Liver (tissue), 9 donors: Measurements from ENCODE around the gene CHCHD1. TPM values are rescaled to one million over a fixed set of nuclear protein-coding genes. Genes with fewer than 3 reads are reported as not detected.

Experiments
- DNase-seq: peaks from one replicate; pipeline ENCODE4 v3.0.0-alpha.2; 2017; ENCODE audit warnings: low spot score
- H3K27ac ChIP-seq, 2 donors: one replicate each; pipeline ENCODE4 v1.7.0; 2013; ENCODE audit warnings: inconsistent platforms in 2 of 2, low read length in 2 of 2, control low read depth in 1 of 2, low read depth in 1 of 2, mild to moderate bottlenecking in 1 of 2
- H3K27me3 ChIP-seq, 4 donors: one replicate each; pipeline versions ENCODE4 v1.6.1 to v1.7.0; 2013; ENCODE audit warnings: low read length in 3 of 4, inconsistent platforms in 1 of 4, mild to moderate bottlenecking in 1 of 4, moderate library complexity in 1 of 4; ENCODE audit not compliant: control insufficient read depth in 4 of 4, insufficient read depth in 4 of 4
- H3K36me3 ChIP-seq, 4 donors: one replicate each; pipeline versions ENCODE4 v1.6.1 to v1.7.0; 2013; ENCODE audit warnings: low read length in 3 of 4, mild to moderate bottlenecking in 3 of 4, low read depth in 1 of 4, moderate library complexity in 1 of 4; ENCODE audit not compliant: control insufficient read depth in 4 of 4, insufficient read depth in 3 of 4
- H3K4me1 ChIP-seq, 4 donors: one replicate each; pipeline versions ENCODE4 v1.6.1 to v1.7.0; 2013; ENCODE audit warnings: low read length in 3 of 4, mild to moderate bottlenecking in 3 of 4, moderate library complexity in 1 of 4; ENCODE audit not compliant: control insufficient read depth in 4 of 4, insufficient read depth in 4 of 4
- H3K4me3 ChIP-seq, 3 donors: one replicate each; pipeline versions ENCODE4 v1.6.1 to v1.7.0; 2013; ENCODE audit warnings: low read length in 3 of 3, control low read depth in 1 of 3, low read depth in 1 of 3, mild to moderate bottlenecking in 1 of 3
- H3K9ac ChIP-seq, 2 donors: one replicate each; pipeline ENCODE4 v1.7.0; 2013; ENCODE audit warnings: low read length in 2 of 2, mild to moderate bottlenecking in 2 of 2, moderate library complexity in 2 of 2, control low read depth in 1 of 2, low read depth in 1 of 2
- H3K9me3 ChIP-seq, 4 donors: one replicate each; pipeline versions ENCODE4 v1.6.1 to v1.7.0; 2013; ENCODE audit warnings: low read length in 3 of 4; ENCODE audit not compliant: control insufficient read depth in 4 of 4
- ATF3 ChIP-seq: IDR thresholded peaks from 2 replicates; pipeline ENCODE4 v1.6.1; 2016; ENCODE audit warnings: antibody characterized with exemption
- CTCF ChIP-seq: fragments of 150-350 bp; IDR thresholded peaks from 2 replicates; pipeline ENCODE4 v1.5.1; 2017; ENCODE audit warnings: improper control_type of control experiment, low read depth, low read length; ENCODE audit not compliant: missing input control
- EGR1 ChIP-seq, 2 donors: IDR thresholded peaks; 2 replicates each; pipeline ENCODE4 v1.6.1; 2016 to 2018; ENCODE audit warnings: antibody characterized with exemption in 2 of 2, low read depth in 2 of 2
- FOXA1 ChIP-seq: IDR thresholded peaks from 2 replicates; pipeline ENCODE4 v1.6.1; 2016; ENCODE audit warnings: antibody characterized with exemption
- FOXA2 ChIP-seq: IDR thresholded peaks from 2 replicates; pipeline ENCODE4 v1.6.1; 2016; ENCODE audit warnings: antibody characterized with exemption
- GABPA ChIP-seq, 2 donors: IDR thresholded peaks in 1 of 2; conservative IDR thresholded peaks in 1 of 2; 2 replicates each; pipeline ENCODE4 v1.6.1; 2016; ENCODE audit warnings: antibody characterized with exemption in 2 of 2, mild to moderate bottlenecking in 1 of 2, moderate library complexity in 1 of 2
- HNF4A ChIP-seq, 2 donors: conservative IDR thresholded peaks; 2 replicates each; pipeline ENCODE4 v1.6.1; 2016; ENCODE audit warnings: antibody characterized with exemption in 2 of 2, mild to moderate bottlenecking in 2 of 2
- HNF4G ChIP-seq: IDR thresholded peaks from 2 replicates; pipeline ENCODE4 v1.6.1; 2016; ENCODE audit warnings: antibody characterized with exemption
- JUND ChIP-seq, 2 donors: IDR thresholded peaks; 2 replicates each; pipeline ENCODE4 v1.6.1; 2016; ENCODE audit warnings: antibody characterized with exemption in 2 of 2
- NR2F2 ChIP-seq: IDR thresholded peaks from 2 replicates; pipeline ENCODE4 v1.6.1; 2016; ENCODE audit warnings: antibody characterized with exemption
- RAD21 ChIP-seq, 2 donors: IDR thresholded peaks; 2 replicates each; pipeline ENCODE4 v1.6.1; 2016; ENCODE audit warnings: antibody characterized with exemption in 2 of 2, mild to moderate bottlenecking in 2 of 2
- RXRA ChIP-seq, 2 donors: IDR thresholded peaks; 2 replicates each; pipeline ENCODE4 v1.6.1; 2017 to 2018; ENCODE audit warnings: antibody characterized with exemption in 2 of 2, mild to moderate bottlenecking in 1 of 2
- SP1 ChIP-seq: IDR thresholded peaks from 2 replicates; pipeline ENCODE4 v1.6.1; 2018; ENCODE audit warnings: antibody characterized with exemption, mild to moderate bottlenecking
- TAF1 ChIP-seq: conservative IDR thresholded peaks from 2 replicates; pipeline ENCODE4 v1.6.1; 2016; ENCODE audit warnings: antibody characterized with exemption, mild to moderate bottlenecking
- ZBTB33 ChIP-seq: IDR thresholded peaks from 2 replicates; pipeline ENCODE4 v1.6.1; 2016; ENCODE audit warnings: antibody characterized with exemption
- polyA plus RNA-seq, 2 donors: library from polyadenylated mRNA; stranded (reverse) in 1 of 2; unstranded in 1 of 2; fragments of 200-250 nt in 1 of 2; fragments of >200 nt in 1 of 2; fragmentation: Nextera tagmentation in 1 of 2; extraction: Ambion mirVana in 1 of 2; gene quantifications; one replicate each; pipeline versions ENCODE4 v1.2.1 to v1.2.3, GENCODE V29; 2013 to 2015
- total RNA-seq, 2 donors: library from RNA; depleted of rRNA; stranded (reverse); fragments of >200 nt; gene quantifications; one replicate each; pipeline ENCODE4 v1.2.3, GENCODE V29; 2014
- TF ChIP-seq, protein P1 (sequence below): IDR thresholded peaks from 2 replicates; pipeline ENCODE4 v1.6.1; 2016; ENCODE audit warnings: antibody characterized with exemption
- TF ChIP-seq, protein P2 (sequence below): IDR thresholded peaks from 2 replicates; pipeline ENCODE4 v1.6.1; 2016; ENCODE audit warnings: antibody characterized with exemption, mild to moderate bottlenecking
- donor health status: healthy.
- donor health status: healthy.
- donor health status: healthy.
- donor health status: healthy.
- donor health status: healthy.

The CHCHD1 gene
- total and polyA plus RNA-seq, 4 donors = 7.6 to 47.4 (median 23.1) TPM

- TF ChIP-seq, protein P1, sequence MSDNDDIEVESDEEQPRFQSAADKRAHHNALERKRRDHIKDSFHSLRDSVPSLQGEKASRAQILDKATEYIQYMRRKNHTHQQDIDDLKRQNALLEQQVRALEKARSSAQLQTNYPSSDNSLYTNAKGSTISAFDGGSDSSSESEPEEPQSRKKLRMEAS = no peak
- no peak for TF ChIP-seq ZBTB33
- no peak for TF ChIP-seq FOXA2
- TF ChIP-seq EGR1 (IDR thresholded peaks at IDR 0.05; ENCODE audit: low read depth in 2 of 2) = no peak
- no peak for TF ChIP-seq HNF4A (conservative IDR thresholded peaks at IDR 0.05)
- no peak for TF ChIP-seq RAD21 (IDR thresholded peaks at IDR 0.05)
- TF ChIP-seq SP1 = no peak
- TF ChIP-seq FOXA1 = no peak
- no peak for TF ChIP-seq ATF3
- no peak for TF ChIP-seq HNF4G
- TF ChIP-seq CTCF = no peak
- TF ChIP-seq TAF1 = no peak
- TF ChIP-seq NR2F2 = no peak
- no peak for TF ChIP-seq GABPA (IDR thresholded peaks at IDR 0.05 in 1 of 2, conservative IDR thresholded peaks at IDR 0.05 in 1 of 2)
- no peak for TF ChIP-seq RXRA (IDR thresholded peaks at IDR 0.05)
- no peak for TF ChIP-seq JUND (IDR thresholded peaks at IDR 0.05)
- TF ChIP-seq, protein P2, sequence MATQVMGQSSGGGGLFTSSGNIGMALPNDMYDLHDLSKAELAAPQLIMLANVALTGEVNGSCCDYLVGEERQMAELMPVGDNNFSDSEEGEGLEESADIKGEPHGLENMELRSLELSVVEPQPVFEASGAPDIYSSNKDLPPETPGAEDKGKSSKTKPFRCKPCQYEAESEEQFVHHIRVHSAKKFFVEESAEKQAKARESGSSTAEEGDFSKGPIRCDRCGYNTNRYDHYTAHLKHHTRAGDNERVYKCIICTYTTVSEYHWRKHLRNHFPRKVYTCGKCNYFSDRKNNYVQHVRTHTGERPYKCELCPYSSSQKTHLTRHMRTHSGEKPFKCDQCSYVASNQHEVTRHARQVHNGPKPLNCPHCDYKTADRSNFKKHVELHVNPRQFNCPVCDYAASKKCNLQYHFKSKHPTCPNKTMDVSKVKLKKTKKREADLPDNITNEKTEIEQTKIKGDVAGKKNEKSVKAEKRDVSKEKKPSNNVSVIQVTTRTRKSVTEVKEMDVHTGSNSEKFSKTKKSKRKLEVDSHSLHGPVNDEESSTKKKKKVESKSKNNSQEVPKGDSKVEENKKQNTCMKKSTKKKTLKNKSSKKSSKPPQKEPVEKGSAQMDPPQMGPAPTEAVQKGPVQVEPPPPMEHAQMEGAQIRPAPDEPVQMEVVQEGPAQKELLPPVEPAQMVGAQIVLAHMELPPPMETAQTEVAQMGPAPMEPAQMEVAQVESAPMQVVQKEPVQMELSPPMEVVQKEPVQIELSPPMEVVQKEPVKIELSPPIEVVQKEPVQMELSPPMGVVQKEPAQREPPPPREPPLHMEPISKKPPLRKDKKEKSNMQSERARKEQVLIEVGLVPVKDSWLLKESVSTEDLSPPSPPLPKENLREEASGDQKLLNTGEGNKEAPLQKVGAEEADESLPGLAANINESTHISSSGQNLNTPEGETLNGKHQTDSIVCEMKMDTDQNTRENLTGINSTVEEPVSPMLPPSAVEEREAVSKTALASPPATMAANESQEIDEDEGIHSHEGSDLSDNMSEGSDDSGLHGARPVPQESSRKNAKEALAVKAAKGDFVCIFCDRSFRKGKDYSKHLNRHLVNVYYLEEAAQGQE = no peak
- DNase-seq = no peak
- H3K4me1 ChIP-seq = peaks cover 0 to 4% (median under 1%) of the 10 kb centered on the region in 4 donors
Measured at GRCh38 chr10:73803680-73804286, 21.9 kb downstream of the CHCHD1 start.

More at GRCh38 chr10:73803680-73804286, 21.9 kb downstream of the CHCHD1 start:
- no peak overlapping the region for H3K27ac ChIP-seq
- no peak overlapping the region for H3K4me3 ChIP-seq
- peaks cover 17 to 79% (median 59%) of the 10 kb centered on the region in 4 donors for H3K36me3 ChIP-seq
- H3K9ac ChIP-seq = no peak overlapping the region
- H3K27me3 ChIP-seq = no peaks in the 10 kb centered on the region
- H3K9me3 ChIP-seq = no peaks in the 10 kb centered on the region
